ENCODE measurements around the gene CCDC97.
A peak's percentile ranks its signal among the peaks of the same experiment; 100 is the strongest.
"Not testable (repeated sequence)": the region's sequence is repeated elsewhere in the genome, so short reads cannot be mapped to it uniquely, and the experiment has no call there.

CCDC97 gene

DNA sequence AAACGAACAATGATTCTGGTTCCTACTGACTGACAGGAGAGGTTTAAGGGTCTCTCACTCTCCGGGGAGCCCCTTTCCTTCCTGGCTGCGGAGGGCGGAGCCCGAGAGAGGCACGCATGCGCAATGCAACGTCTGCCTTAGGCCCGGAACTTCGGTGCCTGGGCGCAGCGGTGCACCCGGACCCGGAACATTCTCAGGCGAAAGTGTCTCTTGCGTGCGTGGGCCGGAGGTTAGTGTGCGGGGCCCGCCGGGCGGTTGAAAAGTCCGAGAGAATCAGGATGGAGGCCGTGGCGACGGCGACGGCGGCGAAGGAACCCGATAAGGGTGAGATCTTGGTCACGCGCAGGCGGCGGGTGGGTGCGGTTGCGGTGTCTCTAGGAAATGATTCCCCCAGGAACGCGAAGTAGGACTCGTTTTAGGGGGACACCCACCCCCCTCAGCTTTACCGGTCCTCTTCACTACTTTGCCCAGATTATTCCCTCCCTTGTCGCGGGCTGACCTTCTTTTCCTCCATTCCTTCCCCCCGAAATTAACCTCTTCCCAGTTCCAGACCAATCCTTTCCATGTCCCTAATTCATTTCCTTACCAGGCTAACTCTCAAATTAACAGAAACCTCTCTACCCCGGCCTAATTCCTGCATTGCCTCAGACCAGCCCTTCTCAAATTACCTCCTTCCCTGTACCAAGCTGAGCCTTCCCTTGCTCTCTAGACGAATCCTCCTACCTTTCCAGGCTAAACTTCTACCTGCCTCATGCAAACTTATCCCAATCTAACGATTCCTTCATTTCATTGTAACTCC, at the start of gene CCDC97:
Gene CCDC97, plus strand, starts transcription at position 140 of the 799 bp plus-strand sequence. Its CDS starts 139 bp downstream, at position 279.
- DNase-seq: peak; percentile 88 to 89

- DNase-seq: no peak
Measured at GRCh38 chr19:41261474-41262190, 48.3 kb upstream of the CCDC97 start.

GRCh38 chr19:41263042-41263849, 46.7 kb upstream of the CCDC97 start:
- peak; percentile 81 to 85 for DNase-seq

DNA sequence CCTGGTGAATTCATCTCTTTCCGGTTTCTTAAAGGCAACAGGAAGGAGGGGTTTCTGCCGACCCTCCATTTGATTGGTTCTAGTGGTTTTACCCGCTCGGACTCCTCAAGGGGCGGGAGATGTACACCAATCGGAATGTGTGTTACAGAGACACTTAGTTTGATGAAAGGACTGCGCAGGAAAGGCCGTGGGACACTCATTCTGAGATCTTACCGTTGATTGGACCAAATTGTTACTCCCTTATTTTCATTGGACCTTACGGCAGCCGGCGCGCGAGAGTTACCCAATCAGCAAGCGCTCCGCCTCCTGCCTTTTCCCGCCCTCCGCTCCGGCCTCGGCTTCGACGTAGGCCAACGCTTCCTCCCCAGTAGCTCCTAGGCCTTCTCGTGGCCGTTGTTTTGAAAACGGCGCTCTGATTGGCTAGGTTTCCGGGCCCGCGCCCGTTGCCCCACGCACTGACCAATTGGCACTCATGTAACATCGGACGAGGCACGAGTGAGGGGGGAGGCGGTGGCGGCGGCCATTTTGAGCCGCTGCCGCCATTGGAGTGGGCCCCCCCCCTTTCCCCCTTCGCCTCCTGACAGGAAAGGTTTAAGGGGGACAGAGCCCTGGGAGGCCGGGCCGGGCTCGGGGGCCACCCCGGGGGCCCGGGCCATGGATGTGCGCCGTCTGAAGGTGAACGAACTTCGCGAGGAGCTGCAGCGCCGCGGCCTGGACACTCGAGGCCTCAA, 46.0 kb upstream of the CCDC97 start, which contains the start of gene HNRNPUL1:
Gene HNRNPUL1, plus strand, starts transcription at position 523 of the 731 bp plus-strand sequence. Its CDS starts 132 bp downstream, at position 655.
- peak; percentile 98 to 99 for DNase-seq

- DNase-seq: peak; percentile 74 to 78
Measured at GRCh38 chr19:41264581-41265394, 45.2 kb upstream of the CCDC97 start.

DNA sequence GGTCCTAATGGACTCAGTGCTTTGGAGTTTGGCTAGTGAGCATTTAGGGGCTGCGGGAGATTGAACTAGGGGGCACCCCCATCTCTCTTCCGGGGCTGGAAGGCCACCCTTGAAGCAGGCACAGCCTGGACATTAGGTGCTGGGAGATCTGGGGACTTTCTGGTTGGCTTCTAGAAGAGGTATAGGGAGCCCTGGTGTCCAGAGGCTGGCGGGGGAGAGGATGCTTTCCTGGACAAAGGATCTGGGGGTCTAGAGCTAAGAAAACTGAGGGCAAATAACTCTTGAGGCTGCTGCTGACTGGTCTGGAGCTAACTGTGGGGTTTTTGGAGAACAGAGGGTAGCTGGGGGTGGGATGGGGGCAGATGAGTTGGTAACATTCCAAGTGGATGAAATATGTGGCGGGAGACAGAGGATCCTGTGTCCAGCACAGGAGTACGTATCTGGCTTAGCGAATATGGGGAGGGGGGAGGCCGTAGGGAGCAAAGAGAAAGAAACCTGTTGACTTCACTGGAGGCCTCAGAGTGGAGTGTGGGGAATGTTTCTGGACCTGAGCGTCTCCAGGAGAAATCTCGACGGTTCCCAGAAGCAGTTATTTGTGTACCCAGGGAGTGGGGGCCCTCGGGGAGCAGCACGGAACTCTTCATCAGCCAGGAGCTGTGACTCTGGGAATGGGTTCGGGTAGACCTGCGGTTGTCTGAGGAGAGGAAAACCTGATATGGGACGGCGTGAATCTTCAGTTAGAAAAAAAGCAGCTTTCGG, 44.4 kb upstream of the CCDC97 start:
- DNase-seq: peak; percentile 11 to 27

- DNase-seq: no peak
Measured at GRCh38 chr19:41269055-41269454, 40.9 kb upstream of the CCDC97 start.

DNA sequence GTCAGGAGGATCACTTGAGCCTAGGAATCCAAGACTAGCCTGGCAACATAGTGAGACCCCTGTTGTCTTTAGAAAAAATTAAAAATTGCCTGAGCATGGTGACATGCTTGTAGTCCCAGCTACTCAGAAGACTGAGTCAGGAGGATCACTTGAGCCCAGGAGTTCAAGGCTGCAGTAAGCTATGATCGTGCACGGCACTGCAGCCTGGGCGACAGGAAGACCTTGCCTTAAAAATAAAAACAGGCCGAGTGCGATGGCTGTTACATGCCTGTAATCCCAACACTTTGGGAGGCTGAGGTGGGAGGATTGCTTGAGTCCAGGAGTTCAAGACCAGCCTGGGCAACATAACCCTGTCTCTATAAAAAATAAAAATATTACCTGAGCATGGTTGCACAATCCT, 40.4 kb upstream of the CCDC97 start:
- DNase-seq: no peak

- DNase-seq: no peak
Measured at GRCh38 chr19:41273076-41273475, 36.9 kb upstream of the CCDC97 start.

GRCh38 chr19:41274802-41275201, 35.2 kb upstream of the CCDC97 start:
- no peak for DNase-seq

DNA sequence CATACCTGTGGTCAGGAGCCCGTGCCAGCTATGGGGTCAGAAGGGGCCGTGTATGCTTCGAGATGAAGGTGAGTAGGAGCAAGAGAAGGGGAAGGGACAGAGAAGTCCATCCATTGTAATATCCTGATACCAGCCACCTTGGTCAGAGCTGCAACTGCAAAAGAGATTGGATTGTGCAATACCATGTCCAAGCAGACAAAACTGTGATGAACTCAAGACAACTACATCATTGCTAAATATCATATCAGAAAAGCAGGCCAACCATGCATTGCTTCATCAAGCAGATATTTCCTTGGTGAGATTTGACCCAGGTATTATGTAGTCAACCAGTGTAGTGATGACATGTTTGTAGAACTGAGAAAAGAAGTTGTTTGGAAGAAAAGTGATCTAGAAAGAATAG, 33.7 kb upstream of the CCDC97 start:
- DNase-seq: no peak

DNA sequence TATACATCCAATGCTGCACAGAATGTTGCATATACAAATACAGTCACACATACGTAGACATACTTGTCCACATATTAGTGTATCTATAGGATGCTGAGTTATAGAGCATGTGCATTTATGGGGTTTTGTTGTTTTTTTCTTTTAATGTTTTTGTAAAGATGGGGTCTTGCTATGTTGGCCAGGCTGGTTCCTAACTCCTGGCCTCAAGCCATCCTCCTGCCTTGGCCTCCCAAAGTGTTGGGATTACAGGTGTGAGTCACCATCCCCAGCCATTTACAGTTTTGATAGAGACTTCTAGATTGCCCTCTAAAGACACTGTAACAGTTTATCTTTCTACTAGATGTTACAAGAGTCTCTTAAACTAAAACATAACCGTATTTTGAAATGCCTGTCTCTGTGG, 31.5 kb upstream of the CCDC97 start:
- no peak for DNase-seq

DNA sequence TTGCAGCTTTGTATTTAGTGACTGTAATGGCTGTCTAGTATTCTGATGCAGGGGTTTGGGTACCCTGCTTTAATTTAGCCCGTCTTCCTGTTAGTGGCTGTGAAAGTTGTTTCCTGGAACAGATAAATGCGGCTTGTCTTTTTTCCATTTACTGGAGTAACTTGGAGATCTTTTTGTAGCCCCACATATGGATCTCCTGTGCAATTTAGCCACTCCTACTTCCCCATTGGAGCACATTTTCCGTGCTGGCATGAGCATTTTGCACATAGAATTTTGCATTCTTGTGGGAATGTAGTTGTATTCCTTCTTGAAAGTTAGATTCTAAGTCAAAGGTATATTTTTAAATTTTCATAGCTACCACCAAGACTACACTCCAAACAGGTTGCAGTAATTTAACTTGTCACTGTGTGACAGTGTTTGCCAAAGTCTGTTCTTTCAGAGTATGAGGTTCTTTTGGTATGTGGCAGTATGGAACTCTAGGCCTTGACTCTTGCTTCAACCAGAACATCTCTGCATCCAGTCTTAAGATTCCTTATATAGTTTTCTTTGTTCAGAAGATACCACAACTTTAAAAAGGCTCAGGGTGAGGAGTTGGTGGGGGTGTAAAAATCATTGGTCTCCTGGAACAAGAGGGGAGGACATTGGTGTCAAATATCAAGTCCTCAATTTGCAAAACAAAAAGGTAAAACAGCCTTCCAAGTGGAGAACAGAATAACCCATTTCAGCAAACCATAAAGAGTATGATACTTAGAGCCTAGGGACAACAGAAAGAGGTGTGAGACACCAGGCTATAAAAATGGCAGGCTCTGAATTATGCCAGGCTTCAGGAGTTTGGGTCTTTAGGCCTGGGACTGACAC, 21.1 kb upstream of the CCDC97 start:
- no peak for DNase-seq

GRCh38 chr19:41289814-41290213, 20.2 kb upstream of the CCDC97 start:
- DNase-seq: not testable (repeated sequence)

DNA sequence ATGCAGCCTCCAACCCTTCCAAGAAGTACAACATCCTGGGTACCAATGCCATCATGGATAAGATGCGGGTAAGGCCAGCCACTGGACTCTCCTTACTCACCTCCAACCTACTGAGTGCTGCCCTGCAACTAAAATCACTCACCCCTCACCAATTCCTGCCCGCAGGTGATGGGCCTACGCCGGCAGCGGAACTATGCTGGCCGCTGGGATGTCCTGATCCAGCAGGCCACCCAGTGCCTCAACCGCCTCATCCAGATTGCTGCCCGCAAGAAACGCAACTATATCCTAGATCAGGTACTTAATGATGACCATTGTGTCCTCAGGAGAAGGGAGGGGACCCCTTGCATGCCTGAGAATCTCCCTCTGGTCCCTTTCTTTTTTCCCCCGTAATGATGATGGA, 15.6 kb upstream of the CCDC97 start:
- no peak for DNase-seq

DNA sequence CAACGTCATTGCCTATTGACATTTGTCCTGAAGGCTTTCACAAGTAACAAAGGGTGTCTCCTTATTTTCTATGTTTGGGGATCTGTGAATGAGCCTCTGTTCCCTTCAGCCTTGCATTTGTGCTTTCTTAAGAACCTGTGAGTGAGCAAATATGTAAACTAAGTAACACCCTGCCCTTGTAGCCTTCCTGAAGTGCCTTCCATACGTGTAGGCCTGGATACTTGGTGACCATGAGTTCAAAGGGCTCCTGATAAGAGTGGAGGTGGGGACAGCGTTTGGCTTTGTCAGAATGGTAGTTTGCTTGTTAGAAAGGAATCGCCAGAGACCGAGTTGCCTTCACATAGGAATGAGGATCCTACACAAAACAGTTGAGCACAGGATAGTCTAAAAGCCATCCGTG, 14.5 kb upstream of the CCDC97 start:
- DNase-seq: no peak

DNA sequence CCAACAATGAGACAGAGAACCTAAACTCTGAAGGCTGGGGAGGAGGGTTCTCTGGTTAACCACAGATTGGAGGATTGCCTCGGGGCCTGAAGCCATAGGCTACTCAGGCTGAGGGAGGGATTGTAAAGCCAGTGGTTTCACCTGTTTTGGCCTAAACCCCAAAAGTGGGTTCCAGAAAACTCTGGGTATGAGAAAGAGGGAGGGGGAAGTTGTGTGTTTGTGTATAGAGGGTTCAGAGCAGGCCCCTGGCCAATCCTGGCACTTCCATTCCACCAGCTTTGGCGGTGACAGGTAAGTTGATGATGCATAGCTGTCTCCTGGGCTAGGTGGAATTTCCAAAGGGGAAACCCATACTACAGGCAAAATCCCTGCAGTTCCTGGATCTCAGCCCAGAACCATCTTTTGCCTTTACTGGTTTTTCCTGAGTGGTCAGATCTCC, 13.5 kb upstream of the CCDC97 start:
- no peak for DNase-seq

- no peak for DNase-seq
Measured at GRCh38 chr19:41297628-41298347, 12.2 kb upstream of the CCDC97 start.

GRCh38 chr19:41298348-41298964, 11.5 kb upstream of the CCDC97 start:
- no peak for DNase-seq
